Frontal cortex (tissue), 4 donors: Measurements from ENCODE around the gene BAZ2A. TPM values are rescaled to one million over a fixed set of nuclear protein-coding genes. Genes with fewer than 3 reads are reported as not detected.
"Not testable (repeated sequence)": the region's sequence is repeated elsewhere in the genome, so short reads cannot be mapped to it uniquely, and the experiment has no call there.

Experiments used
- DNase-seq, 2 donors: peaks; one replicate each; pipeline ENCODE4 v3.0.0; 2012; ENCODE audit warnings: low spot score in 2 of 2
- FAIRE-seq: peaks from 2 replicates; lab custom pipeline; 2012; peaks lifted over from hg19 to GRCh38; lab: Jason Lieb, UNC
- total RNA-seq: library from RNA; depleted of rRNA; stranded (reverse); fragments of >200 nt; gene quantifications from one replicate; pipeline ENCODE4 v1.2.3, GENCODE V29; 2014
- donor health status: control.
- donor health status: control.
- donor health status: control.

BAZ2A gene
- total RNA-seq, 1 donor from 2014 or later: 13.5 TPM

- no peak for DNase-seq
- FAIRE-seq: no peak
These were observed 28.6 kb downstream of the BAZ2A start for GRCh38 chr12:56601503-56601902.

- FAIRE-seq: no peak
- DNase-seq: no peak
These were observed 29.4 kb downstream of the BAZ2A start for GRCh38 chr12:56600753-56601152.

- DNase-seq (no peak), FAIRE-seq (no peak)
These were observed 30.3 kb downstream of the BAZ2A start for GRCh38 chr12:56599797-56600196.

- DNase-seq (no peak), FAIRE-seq (no peak)
These were observed 31.1 kb downstream of the BAZ2A start for GRCh38 chr12:56599041-56599440.

GRCh38 chr12:56596815-56597214 is 33.3 kb downstream of the BAZ2A start:
- no peak for FAIRE-seq

GRCh38 chr12:56593909-56594621 is 36.1 kb downstream of the BAZ2A start:
- FAIRE-seq: no peak
- DNase-seq: peak; percentile 39 to 67

More at GRCh38 chr12:56596815-56597214, 33.3 kb downstream of the BAZ2A start:
- no peak for DNase-seq

- FAIRE-seq: no peak
- DNase-seq: no peak
These were observed 38.2 kb downstream of the BAZ2A start for GRCh38 chr12:56591961-56592360.

GRCh38 chr12:56591126-56591525 is 39.0 kb downstream of the BAZ2A start:
- DNase-seq: no peak
- FAIRE-seq: no peak

- DNase-seq: no peak
- no peak for FAIRE-seq
These were observed 39.8 kb downstream of the BAZ2A start for GRCh38 chr12:56590237-56590830.

GRCh38 chr12:56589783-56590182 is 40.3 kb downstream of the BAZ2A start:
- no peak for FAIRE-seq
- DNase-seq: no peak

- DNase-seq: no peak
- FAIRE-seq: no peak
These were observed 45.0 kb downstream of the BAZ2A start for GRCh38 chr12:56585098-56585497.

GRCh38 chr12:56581418-56582145 is 48.5 kb downstream of the BAZ2A start:
- no peak for FAIRE-seq
- no peak for DNase-seq

- no peak for FAIRE-seq
These were observed 51.1 kb downstream of the BAZ2A start for GRCh38 chr12:56578983-56579546.

GRCh38 chr12:56577248-56577647 is 52.9 kb downstream of the BAZ2A start:
- FAIRE-seq, DNase-seq: not testable (repeated sequence)

More at GRCh38 chr12:56578983-56579546, 51.1 kb downstream of the BAZ2A start:
- DNase-seq: no peak

GRCh38 chr12:56574210-56574609 is 55.9 kb downstream of the BAZ2A start:
- no peak for FAIRE-seq
- no peak for DNase-seq

- no peak for FAIRE-seq
- DNase-seq: no peak
These were observed 57.8 kb downstream of the BAZ2A start for GRCh38 chr12:56572288-56572687.

GRCh38 chr12:56571121-56571520 is 59.0 kb downstream of the BAZ2A start:
- DNase-seq: no peak
- FAIRE-seq: no peak

GRCh38 chr12:56568146-56568545 is 62.0 kb downstream of the BAZ2A start:
- DNase-seq: no peak
- no peak for FAIRE-seq

- FAIRE-seq: no peak
- DNase-seq: peak; percentile 9 to 52
These were observed 64.5 kb downstream of the BAZ2A start for GRCh38 chr12:56565510-56566101.

GRCh38 chr12:56551070-56551469 is 79.1 kb downstream of the BAZ2A start:
- DNase-seq: no peak
- no peak for FAIRE-seq
